ENCODE measurements around the gene BDH1. TPM values are rescaled to one million over a fixed set of nuclear protein-coding genes. Genes with fewer than 3 reads are reported as not detected.

Gene BDH1
- total and polyA plus RNA-seq, 2 of the 8 experiments (the other 6 are each of a cell fraction or from before 2014, with no cell fraction given) = 27.2 to 28.1 TPM

DNA sequence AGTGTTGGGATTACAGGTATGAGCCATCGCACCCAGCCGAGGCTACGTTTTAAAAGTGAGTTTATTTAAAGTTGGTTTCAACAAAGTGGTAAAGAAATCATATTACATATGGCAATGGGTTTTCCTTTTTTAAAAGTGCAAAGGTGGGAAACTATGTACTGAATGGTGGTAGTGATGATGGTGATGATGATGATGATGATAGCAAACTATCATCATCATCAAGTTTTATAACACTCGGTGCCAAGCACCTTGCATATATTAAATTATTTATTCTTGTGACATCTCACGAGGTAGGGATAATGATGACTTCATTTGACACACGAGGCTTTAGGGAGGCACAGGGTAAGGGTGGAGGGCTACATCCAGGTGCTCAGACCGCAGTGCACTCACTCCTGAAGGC, 64.3 kb downstream of the BDH1 start:
- Histone ChIP-seq H2BK20ac (ENCODE audit: low read length) (no peak overlapping the region), H2AK5ac (ENCODE audit: low read depth, low read length) (no peak overlapping the region), H4K8ac (ENCODE audit: extremely low read depth, insufficient read depth, low read length) (no peak overlapping the region), H4K5ac (ENCODE audit: insufficient read length, low read depth, low read length) (no peak overlapping the region), H3K4me1 (replicated peaks in 1 of 4; ENCODE audit: control insufficient read depth in 3 of 4, insufficient read depth in 4 of 4, low read length in 3 of 4) (peaks cover 0 to 6% (median 2%) of the 10 kb centered on the region in 4 experiments; a peak in 4 of 7 replicates), H3K4me2 (ENCODE audit: insufficient read depth in 1 of 2, low read depth in 2 of 2, low read length in 2 of 2) (no peak overlapping the region), H3K23me2 (ENCODE audit: low read depth, low read length) (no peaks in the 10 kb centered on the region), H2BK120ac (replicated peaks; ENCODE audit: low read depth, low read length) (no peak overlapping the region), H3K79me1 (ENCODE audit: low read depth, low read length) (no peaks in the 10 kb centered on the region), H2BK12ac (ENCODE audit: low read depth, low read length) (no peak overlapping the region), H3K27ac (ENCODE audit: low read depth, low read length) (no peak overlapping the region), H3K79me2 (ENCODE audit: control insufficient read depth in 1 of 2, insufficient read depth in 2 of 2, low read length in 2 of 2) (no peaks in the 10 kb centered on the region), H3K27me3 (replicated peaks in 1 of 4; ENCODE audit: control insufficient read depth in 3 of 4, extremely low read depth in 1 of 4, insufficient read depth in 3 of 4, low read length in 3 of 4) (no peaks in the 10 kb centered on the region), H4K91ac (replicated peaks; ENCODE audit: insufficient read length, low read length) (no peak overlapping the region), H2BK5ac (ENCODE audit: low read depth, low read length) (no peak overlapping the region; the same call in 1 of the 2 replicates), H3K23ac (ENCODE audit: insufficient read length) (no peak overlapping the region), H3K9me3 (ENCODE audit: insufficient read depth in 2 of 2, low read depth in 1 of 2, low read length in 1 of 2) (no peaks in the 10 kb centered on the region), H4K20me1 (replicated peaks in 1 of 2; ENCODE audit: control insufficient read depth in 1 of 2, insufficient read depth in 2 of 2, low read length in 2 of 2) (no peaks in the 10 kb centered on the region), H2BK15ac (ENCODE audit: low read length) (no peak overlapping the region), H3K56ac (replicated peaks; ENCODE audit: insufficient read length, low read depth, low read length) (no peak overlapping the region), H2AFZ (ENCODE audit: low read length) (no peak overlapping the region), H3K14ac (ENCODE audit: insufficient read length) (no peak overlapping the region), H3K4me3 (ENCODE audit: extremely low read depth in 1 of 4, insufficient read depth in 2 of 4, low read depth in 3 of 4, low read length in 4 of 4) (no peak overlapping the region), H3K9ac (replicated peaks in 1 of 4; ENCODE audit: extremely low read depth in 1 of 4, low read depth in 3 of 4, low read length in 3 of 4) (no peak overlapping the region), H3K36me3 (ENCODE audit: control insufficient read depth in 2 of 4, insufficient read depth in 4 of 4, low read length in 3 of 4) (no peaks in the 10 kb centered on the region), H3K4ac (replicated peaks; ENCODE audit: insufficient read length, low read depth, low read length) (no peak overlapping the region), H3K18ac (ENCODE audit: extremely low read depth, low read length) (no peak overlapping the region)
- FAIRE-seq (no peak), DNase-seq (ENCODE audit: low read depth in 1 of 2, low spot score in 2 of 2) (no peak)
- TF ChIP-seq ASH2L (IDR thresholded peaks at IDR 0.05; ENCODE audit: low read length) = no peak
- TF ChIP-seq SRF (IDR thresholded peaks at IDR 0.05; ENCODE audit: low read depth, low read length) = no peak
- no peak for TF ChIP-seq TAF1 (IDR thresholded peaks at IDR 0.05; ENCODE audit: low read depth, low read length)
- WGBS, 2 experiments (ENCODE audit: extremely low coverage in 1 of 2, insufficient coverage in 1 of 2, insufficient read length in 1 of 2, insufficient replicate concordance in 2 of 2, low coverage in 1 of 2, low lambda C conversion rate in 2 of 2, missing lambda C conversion rate in 1 of 2) = 89% methylated on average over 7 of the region's 7 CpGs; no CpG with 5 or more reads in 1 of the 2 experiments
- POLR2A ChIA-PET (ENCODE audit: partially characterized antibody) = no interaction called here
- CTCF ChIA-PET (ENCODE audit: partially characterized antibody) = interaction anchor here (0.7 to 2.7 kb wide), 2 partner anchors 11 to 34 kb away, joined by 3 to 19 read pairs; no protein-coding TSS in a partner anchor
